Uterus (tissue), 4 donors: ENCODE data around the gene DLX4. TPM values are rescaled to one million over a fixed set of nuclear protein-coding genes. Genes with fewer than 3 reads are reported as not detected.

Experiments used
- DNase-seq, 2 donors: peaks; one replicate each; pipeline ENCODE4 v3.0.0-alpha.2; 2019 to 2020
- H3K27ac ChIP-seq, 2 donors: fragments of 200-600 bp; sonication (generic); 1 replicate in 1 of 2; 2 replicates in 1 of 2; pipeline ENCODE4 v1.5.1; 2016 to 2018
- H3K27me3 ChIP-seq, 2 donors: fragments of 200-600 bp; sonication (generic); one replicate each; pipeline ENCODE4 v1.5.1; 2018 to 2019; ENCODE audit warnings: control low read depth in 1 of 2
- H3K36me3 ChIP-seq, 2 donors: fragments of 200-600 bp; sonication (generic); one replicate each; pipeline ENCODE4 v1.5.1; 2019; ENCODE audit warnings: control low read depth in 1 of 2
- H3K4me1 ChIP-seq, 2 donors: fragments of 200-600 bp; sonication (generic); one replicate each; pipeline ENCODE4 v1.5.1; 2018 to 2019; ENCODE audit warnings: control low read depth in 1 of 2
- H3K4me3 ChIP-seq, 2 donors: fragments of 200-600 bp; sonication (generic); 1 replicate in 1 of 2; 2 replicates in 1 of 2; pipeline ENCODE4 v1.5.1; 2018 to 2019; ENCODE audit warnings: mild to moderate bottlenecking in 1 of 2
- H3K9me3 ChIP-seq, 2 donors: fragments of 200-600 bp; sonication (generic); one replicate each; pipeline ENCODE4 v1.5.1; 2019; ENCODE audit warnings: control low read depth in 1 of 2
- POLR2A ChIP-seq, 2 donors: fragments of 450-650 bp; IDR thresholded peaks; one replicate each; pipeline ENCODE4 v1.6.1; 2016; ENCODE audit warnings: antibody characterized with exemption in 2 of 2, mild to moderate bottlenecking in 1 of 2, moderate library complexity in 1 of 2
- intact Hi-C: fragments of 100-400 bp; cut with DNase I; formaldehyde crosslinking; loops from one replicate; pipeline ENCODE4 v1.15.1; 2023; ENCODE audit warnings: low total_unique reads
- total RNA-seq, 4 donors: library from RNA; depleted of rRNA in 3 of 4; stranded (reverse); fragments of >200 nt in 3 of 4; gene quantifications; one replicate each; pipeline versions ENCODE4 v1.1.0 to v1.2.4, GENCODE V29; 2014 to 2023
- TF ChIP-seq, protein P1 (sequence below), 4 experiments: fragments of 200-600 bp in 2 of 4; fragments of 450-650 bp in 2 of 4; sonication (generic) in 2 of 4; IDR thresholded peaks; one replicate each; pipeline ENCODE4 v1.5.1; 2016 to 2019; ENCODE audit warnings: antibody characterized with exemption in 4 of 4, mild to moderate bottlenecking in 2 of 4, moderate library complexity in 1 of 4
- donor health status: DM: yes; HTN: yes; CAD: no.

Gene DLX4
- total RNA-seq, 4 donors from 2014 or later, result not detected

- TF ChIP-seq, protein P1, sequence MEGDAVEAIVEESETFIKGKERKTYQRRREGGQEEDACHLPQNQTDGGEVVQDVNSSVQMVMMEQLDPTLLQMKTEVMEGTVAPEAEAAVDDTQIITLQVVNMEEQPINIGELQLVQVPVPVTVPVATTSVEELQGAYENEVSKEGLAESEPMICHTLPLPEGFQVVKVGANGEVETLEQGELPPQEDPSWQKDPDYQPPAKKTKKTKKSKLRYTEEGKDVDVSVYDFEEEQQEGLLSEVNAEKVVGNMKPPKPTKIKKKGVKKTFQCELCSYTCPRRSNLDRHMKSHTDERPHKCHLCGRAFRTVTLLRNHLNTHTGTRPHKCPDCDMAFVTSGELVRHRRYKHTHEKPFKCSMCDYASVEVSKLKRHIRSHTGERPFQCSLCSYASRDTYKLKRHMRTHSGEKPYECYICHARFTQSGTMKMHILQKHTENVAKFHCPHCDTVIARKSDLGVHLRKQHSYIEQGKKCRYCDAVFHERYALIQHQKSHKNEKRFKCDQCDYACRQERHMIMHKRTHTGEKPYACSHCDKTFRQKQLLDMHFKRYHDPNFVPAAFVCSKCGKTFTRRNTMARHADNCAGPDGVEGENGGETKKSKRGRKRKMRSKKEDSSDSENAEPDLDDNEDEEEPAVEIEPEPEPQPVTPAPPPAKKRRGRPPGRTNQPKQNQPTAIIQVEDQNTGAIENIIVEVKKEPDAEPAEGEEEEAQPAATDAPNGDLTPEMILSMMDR (IDR thresholded peaks at IDR 0.05), result no peak
- no peak for TF ChIP-seq POLR2A (IDR thresholded peaks at IDR 0.05)
- intact Hi-C loops, result no loop called here
- Histone ChIP-seq H3K27me3 (peaks cover 10 to 21% of the 10 kb centered on the region in 2 donors), H3K4me1 (peaks cover 0 to 5% of the 10 kb centered on the region in 2 donors), H3K36me3 (no peaks in the 10 kb centered on the region), H3K27ac (no peak overlapping the region), H3K9me3 (no peaks in the 10 kb centered on the region), H3K4me3 (no peak overlapping the region)
- no peak for DNase-seq
Measured at GRCh38 chr17:49959183-49959935, 9.6 kb upstream of the DLX4 start.

DNA sequence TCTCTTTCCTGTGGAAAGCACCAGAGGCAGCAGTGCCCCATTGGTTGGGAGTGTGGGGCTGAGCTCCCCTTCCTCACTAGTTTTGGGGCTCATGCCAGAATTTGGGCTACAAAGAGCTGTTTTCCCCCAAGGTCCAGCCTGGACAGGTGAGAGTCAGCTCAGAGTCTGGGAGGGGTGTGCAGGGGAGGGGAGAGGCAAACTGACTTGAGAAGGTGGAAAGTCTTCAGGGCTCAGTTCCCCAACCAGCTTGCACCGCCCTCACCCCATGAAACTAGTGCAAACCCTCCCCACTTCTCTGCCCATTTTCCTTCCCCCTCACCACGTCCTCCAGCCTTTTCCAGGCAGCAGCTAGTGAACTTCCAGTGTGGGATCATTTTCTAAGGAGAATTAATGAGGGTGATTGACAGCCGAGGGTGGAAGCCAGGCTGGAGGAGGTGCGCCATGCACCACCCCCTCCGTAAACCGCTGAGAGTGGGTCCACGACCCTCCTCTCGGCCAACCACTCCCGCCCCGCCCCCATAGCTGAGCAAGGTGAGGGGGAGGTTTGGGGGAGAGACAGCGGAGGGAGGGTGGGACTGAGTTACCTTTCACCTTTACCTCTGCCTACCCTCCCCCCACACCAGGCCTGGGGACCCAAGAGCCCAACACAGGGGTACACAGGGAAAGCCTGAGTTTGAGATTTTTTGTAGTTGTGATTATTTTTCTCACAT lies 6.2 kb upstream of the DLX4 start:
- Histone ChIP-seq H3K27me3 (peaks cover 27 to 50% of the 10 kb centered on the region in 2 donors), H3K36me3 (no peaks in the 10 kb centered on the region), H3K9me3 (no peaks in the 10 kb centered on the region), H3K4me1 (peaks cover 0 to 9% of the 10 kb centered on the region in 2 donors), H3K4me3 (no peak overlapping the region), H3K27ac (no peak overlapping the region)
- TF ChIP-seq, protein P1 (IDR thresholded peaks at IDR 0.05), result no peak
- no peak for TF ChIP-seq POLR2A (IDR thresholded peaks at IDR 0.05)
- intact Hi-C loops, result no loop called here
- no peak for DNase-seq

- Histone ChIP-seq H3K27me3 (peaks cover 30 to 51% of the 10 kb centered on the region in 2 donors), H3K4me1 (peaks cover 0 to 9% of the 10 kb centered on the region in 2 donors), H3K36me3 (no peaks in the 10 kb centered on the region), H3K4me3 (no peak overlapping the region), H3K9me3 (no peaks in the 10 kb centered on the region), H3K27ac (no peak overlapping the region)
- TF ChIP-seq, protein P1 (IDR thresholded peaks at IDR 0.05), result no peak
- TF ChIP-seq POLR2A (IDR thresholded peaks at IDR 0.05), result no peak
- no peak for DNase-seq
- intact Hi-C loops, result no loop called here
Measured at GRCh38 chr17:49963309-49963625, 5.7 kb upstream of the DLX4 start.

GRCh38 chr17:49963626-49964302 lies 5.2 kb upstream of the DLX4 start:
- no peak overlapping the region for H3K4me3 ChIP-seq
- H3K27me3 ChIP-seq, result peaks cover 32 to 52% of the 10 kb centered on the region in 2 donors
- no peaks in the 10 kb centered on the region for H3K9me3 ChIP-seq
- H3K27ac ChIP-seq, result no peak overlapping the region
- intact Hi-C loops, result no loop called here
- DNase-seq, result no peak
- TF ChIP-seq POLR2A (IDR thresholded peaks at IDR 0.05), result no peak
- TF ChIP-seq, protein P1 (IDR thresholded peaks at IDR 0.05), result no peak
- H3K4me1 ChIP-seq, result peaks cover 0 to 13% of the 10 kb centered on the region in 2 donors
- H3K36me3 ChIP-seq, result no peaks in the 10 kb centered on the region
